ENCODE data around the gene TICAM1.
A peak's percentile ranks its signal among the peaks of the same experiment; 100 is the strongest.

TICAM1 gene

DNA sequence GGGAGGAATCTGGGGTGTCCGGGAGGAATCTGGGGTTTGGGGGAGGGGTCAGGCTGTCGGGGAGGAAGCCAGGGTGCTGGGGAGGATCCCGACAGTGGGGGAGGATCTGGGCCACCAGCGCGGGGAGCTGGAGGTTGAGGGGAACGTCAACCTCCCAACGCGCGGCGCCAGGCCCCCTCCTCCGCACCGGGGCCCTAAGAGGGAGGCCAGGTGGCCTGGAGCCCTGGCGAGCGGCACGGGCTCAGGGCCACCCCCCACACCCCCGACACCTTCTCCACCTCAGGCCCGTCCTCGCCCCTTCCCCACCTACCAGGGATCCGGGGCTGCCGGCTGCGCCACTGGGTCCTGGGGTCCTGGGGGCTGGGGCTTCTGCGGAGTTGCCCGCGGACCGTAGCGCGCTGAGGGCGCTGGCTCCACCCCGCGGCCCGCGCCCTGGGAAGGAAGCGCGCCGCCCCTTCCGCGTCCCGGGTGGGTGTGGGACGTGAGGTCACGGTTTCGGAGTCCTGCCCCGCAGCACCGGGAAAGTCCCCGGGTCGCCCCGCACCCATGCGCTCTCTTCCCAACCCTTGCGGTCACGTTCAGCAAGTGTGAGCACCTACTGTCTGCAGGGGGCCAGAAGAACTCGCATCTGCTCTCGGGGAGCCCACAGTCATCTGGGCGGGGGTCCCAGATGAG is at the start of gene TICAM1:
Gene TICAM1, minus strand, starts transcription at position 409 of the 675 bp plus-strand sequence. CDS start 13,335 bp downstream, outside the sequence.
- Histone ChIP-seq H3K27me3 (replicated peaks) (no peaks in the 10 kb centered on the region), H3K27ac (peak within 1 kb of the TSS; percentile 50), H3K4me3 (ENCODE audit: low read depth, low read length) (peak within 1 kb of the TSS; percentile 80), H3K36me3 (replicated peaks) (no peaks in the 10 kb centered on the region)
- TF ChIP-seq, protein P1, sequence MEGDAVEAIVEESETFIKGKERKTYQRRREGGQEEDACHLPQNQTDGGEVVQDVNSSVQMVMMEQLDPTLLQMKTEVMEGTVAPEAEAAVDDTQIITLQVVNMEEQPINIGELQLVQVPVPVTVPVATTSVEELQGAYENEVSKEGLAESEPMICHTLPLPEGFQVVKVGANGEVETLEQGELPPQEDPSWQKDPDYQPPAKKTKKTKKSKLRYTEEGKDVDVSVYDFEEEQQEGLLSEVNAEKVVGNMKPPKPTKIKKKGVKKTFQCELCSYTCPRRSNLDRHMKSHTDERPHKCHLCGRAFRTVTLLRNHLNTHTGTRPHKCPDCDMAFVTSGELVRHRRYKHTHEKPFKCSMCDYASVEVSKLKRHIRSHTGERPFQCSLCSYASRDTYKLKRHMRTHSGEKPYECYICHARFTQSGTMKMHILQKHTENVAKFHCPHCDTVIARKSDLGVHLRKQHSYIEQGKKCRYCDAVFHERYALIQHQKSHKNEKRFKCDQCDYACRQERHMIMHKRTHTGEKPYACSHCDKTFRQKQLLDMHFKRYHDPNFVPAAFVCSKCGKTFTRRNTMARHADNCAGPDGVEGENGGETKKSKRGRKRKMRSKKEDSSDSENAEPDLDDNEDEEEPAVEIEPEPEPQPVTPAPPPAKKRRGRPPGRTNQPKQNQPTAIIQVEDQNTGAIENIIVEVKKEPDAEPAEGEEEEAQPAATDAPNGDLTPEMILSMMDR (IDR thresholded peaks at IDR 0.05; ENCODE audit: low read depth, low read length, missing control alignments): no peak
- peak; percentile 50 for DNase-seq
- in situ Hi-C loops (cut with HindIII; ENCODE audit: low pct_ligation_motif_present, low sequenced_read_pairs): no loop called here

DNA sequence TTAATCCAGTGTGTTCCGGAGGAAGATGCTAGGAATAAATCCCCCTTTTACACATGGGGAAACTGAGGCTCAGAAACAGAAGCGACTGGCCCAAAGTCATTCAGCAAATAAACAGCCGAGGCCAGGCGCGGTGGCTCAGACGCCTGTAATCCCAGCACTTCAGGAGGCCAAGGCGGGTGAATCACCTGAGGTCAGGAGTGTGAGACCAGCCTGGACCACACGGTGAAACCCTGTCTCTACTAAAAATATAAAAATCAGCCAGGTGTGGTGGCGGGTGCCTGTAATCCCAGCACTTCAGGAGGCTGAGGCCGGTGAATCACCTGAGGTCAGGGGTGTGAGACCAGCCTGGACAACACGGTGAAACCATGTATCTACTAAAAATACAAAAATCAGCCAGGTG is 47.5 kb upstream of the TICAM1 start:
- TF ChIP-seq, protein P1 (IDR thresholded peaks at IDR 0.05; ENCODE audit: low read depth, low read length, missing control alignments): no peak
- DNase-seq: no peak
- in situ Hi-C loops (cut with HindIII; ENCODE audit: low pct_ligation_motif_present, low sequenced_read_pairs): no loop called here
- Histone ChIP-seq H3K4me3 (ENCODE audit: low read depth, low read length) (no peak overlapping the region), H3K36me3 (replicated peaks) (no peaks in the 10 kb centered on the region), H3K27me3 (replicated peaks) (no peaks in the 10 kb centered on the region), H3K27ac (no peak overlapping the region)

- DNase-seq: no peak
- in situ Hi-C loops (cut with HindIII; ENCODE audit: low pct_ligation_motif_present, low sequenced_read_pairs): no loop called here
- H3K27me3 ChIP-seq (replicated peaks): no peaks in the 10 kb centered on the region
- H3K36me3 ChIP-seq (replicated peaks): no peaks in the 10 kb centered on the region
- no peak overlapping the region for H3K27ac ChIP-seq
- TF ChIP-seq, protein P1 (IDR thresholded peaks at IDR 0.05; ENCODE audit: low read depth, low read length, missing control alignments): no peak
- H3K4me3 ChIP-seq (ENCODE audit: low read depth, low read length): no peak overlapping the region
Observed at GRCh38 chr19:4878491-4878968, 47.0 kb upstream of the TICAM1 start.

DNA sequence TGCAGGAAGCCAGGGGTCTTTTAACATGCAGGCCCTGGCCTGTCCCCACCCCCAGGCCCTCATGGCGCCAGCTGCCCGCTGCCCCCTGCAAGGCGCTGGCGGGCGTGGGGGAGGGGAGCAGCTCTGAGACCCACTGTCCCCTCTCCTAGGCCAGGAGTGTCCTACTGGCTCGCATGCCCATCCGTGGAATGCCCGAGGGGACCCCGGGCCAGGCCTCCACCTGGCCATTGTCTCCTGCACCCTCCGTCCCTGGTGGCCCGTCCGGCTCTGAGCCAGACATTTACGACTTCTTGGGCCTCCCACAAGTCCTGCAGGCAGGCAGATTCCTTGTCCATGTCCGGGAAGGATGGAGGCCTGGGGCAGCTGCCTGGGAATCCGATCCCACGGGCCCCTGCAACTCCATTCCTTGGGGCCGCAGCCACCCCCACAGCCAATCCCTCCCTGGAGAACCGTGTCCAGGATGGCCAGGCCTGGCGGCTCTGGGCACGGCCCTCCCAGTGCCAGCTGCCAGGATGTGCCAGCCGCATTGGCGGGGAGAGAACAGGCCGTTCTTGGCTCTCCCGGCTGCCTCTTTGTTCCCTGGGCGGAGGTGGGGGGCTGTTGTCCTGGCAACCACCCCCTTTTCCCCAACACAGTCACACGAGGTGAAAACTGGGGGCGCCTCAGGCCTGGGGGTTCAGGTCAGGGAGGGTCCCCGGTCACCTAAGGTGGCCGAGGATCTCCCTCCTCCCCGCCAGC is 46.4 kb upstream of the TICAM1 start:
- DNase-seq: no peak
- H3K27ac ChIP-seq: no peak overlapping the region
- TF ChIP-seq, protein P1 (IDR thresholded peaks at IDR 0.05; ENCODE audit: low read depth, low read length, missing control alignments): no peak
- H3K4me3 ChIP-seq (ENCODE audit: low read depth, low read length): no peak overlapping the region
- H3K36me3 ChIP-seq (replicated peaks): no peaks in the 10 kb centered on the region
- no peaks in the 10 kb centered on the region for H3K27me3 ChIP-seq (replicated peaks)
- in situ Hi-C loops (cut with HindIII; ENCODE audit: low pct_ligation_motif_present, low sequenced_read_pairs): no loop called here

DNA sequence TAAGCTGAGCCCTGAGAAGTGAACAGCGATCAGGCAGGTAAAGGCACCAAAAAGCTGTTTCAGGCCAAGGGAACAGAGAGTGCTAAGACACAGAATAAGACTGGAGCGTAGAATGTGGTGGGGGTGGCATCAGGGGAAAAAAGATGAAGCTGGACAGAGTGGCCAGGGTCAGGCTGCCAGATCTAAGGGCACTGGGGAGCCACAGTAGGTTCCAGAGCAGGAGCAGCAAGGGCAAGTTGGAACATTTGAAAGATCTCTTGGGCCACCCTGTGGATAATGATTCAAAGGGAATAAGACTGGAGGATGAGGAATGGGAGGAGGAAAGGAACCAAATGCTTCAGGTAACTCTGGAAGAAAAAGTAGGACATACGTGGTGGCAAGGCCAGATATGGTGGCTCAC is 42.4 kb upstream of the TICAM1 start:
- TF ChIP-seq, protein P1 (IDR thresholded peaks at IDR 0.05; ENCODE audit: low read depth, low read length, missing control alignments): no peak
- in situ Hi-C loops (cut with HindIII; ENCODE audit: low pct_ligation_motif_present, low sequenced_read_pairs): no loop called here
- Histone ChIP-seq H3K27ac (no peak overlapping the region), H3K27me3 (replicated peaks) (no peaks in the 10 kb centered on the region), H3K36me3 (replicated peaks) (no peaks in the 10 kb centered on the region), H3K4me3 (ENCODE audit: low read depth, low read length) (no peak overlapping the region)
- no peak for DNase-seq

Data from brain microvascular endothelial cell (primary cell).